SK-N-SH treated with all-trans-retinoic acid at 6 μM for 48 hours (cell line): ENCODE measurements around the gene AFG1L.

ENCODE experiments used
- ATAC-seq: fragments of 200-7000 bp; cut with Tn5 transposase; 3 replicates; pipeline ENCODE4 v1.9.1; 2020; ENCODE audit warnings: mild to moderate bottlenecking, moderate library complexity
- CREB5 ChIP-seq: fragments of 250-450 bp; sonication (Bioruptor Pico); IDR thresholded peaks from 2 replicates; pipeline ENCODE4 v1.5.1; 2020; ENCODE audit warnings: low read depth, mild to moderate bottlenecking, moderate library complexity
- CSDC2 ChIP-seq: fragments of 250-450 bp; sonication (Bioruptor Pico); IDR thresholded peaks from 2 replicates; pipeline ENCODE4 v1.5.0; 2020; ENCODE audit warnings: mild to moderate bottlenecking, moderate library complexity
- CSRNP3 ChIP-seq: fragments of 250-450 bp; sonication (Bioruptor Pico); IDR thresholded peaks from 2 replicates; pipeline ENCODE4 v1.5.1; 2021; ENCODE audit warnings: mild to moderate bottlenecking, moderate library complexity
- ESRRG ChIP-seq: fragments of 250-450 bp; sonication (Bioruptor Pico); IDR thresholded peaks from 2 replicates; pipeline ENCODE4 v1.6.1; 2021; ENCODE audit warnings: mild to moderate bottlenecking
- GLIS3 ChIP-seq: fragments of 250-450 bp; sonication (Bioruptor Pico); IDR thresholded peaks from 2 replicates; pipeline ENCODE4 v1.5.0; 2020; ENCODE audit warnings: mild to moderate bottlenecking, moderate library complexity
- OSR1 ChIP-seq: fragments of 250-450 bp; sonication (Bioruptor Pico); IDR thresholded peaks from 2 replicates; pipeline ENCODE4 v1.8.0; 2022; ENCODE audit warnings: moderate library complexity, mild to moderate bottlenecking, inconsistent platforms
- PATZ1 ChIP-seq: fragments of 250-450 bp; sonication (Bioruptor Pico); IDR thresholded peaks from 2 replicates; pipeline ENCODE4 v1.8.0; 2020; ENCODE audit warnings: mild to moderate bottlenecking, moderate library complexity, borderline replicate concordance
- PPARA ChIP-seq: fragments of 250-450 bp; sonication (Bioruptor Pico); IDR thresholded peaks from 2 replicates; pipeline ENCODE4 v1.5.0; 2020; ENCODE audit warnings: mild to moderate bottlenecking, borderline replicate concordance
- RARB ChIP-seq: fragments of 250-450 bp; sonication (Bioruptor Pico); IDR thresholded peaks from 2 replicates; pipeline ENCODE4 v1.8.0; 2021; ENCODE audit warnings: mild to moderate bottlenecking, moderate library complexity
- SNAI2 ChIP-seq: fragments of 250-450 bp; sonication (Bioruptor Pico); IDR thresholded peaks from 2 replicates; pipeline ENCODE4 v1.5.0; 2020; ENCODE audit warnings: mild to moderate bottlenecking, moderate library complexity
- TCF4 ChIP-seq: fragments of 250-450 bp; sonication (Bioruptor Pico); IDR thresholded peaks from 2 replicates; pipeline ENCODE4 v1.8.0; 2021; ENCODE audit warnings: mild to moderate bottlenecking, moderate library complexity, borderline replicate concordance
- TOX ChIP-seq: fragments of 250-450 bp; sonication (Bioruptor Pico); IDR thresholded peaks from 2 replicates; pipeline ENCODE4 v1.8.0; 2021; ENCODE audit warnings: mild to moderate bottlenecking, moderate library complexity, borderline replicate concordance
- TSHZ2 ChIP-seq: fragments of 250-450 bp; sonication (Bioruptor Pico); IDR thresholded peaks from 2 replicates; pipeline ENCODE4 v1.5.0; 2020; ENCODE audit warnings: mild to moderate bottlenecking, moderate library complexity
- ZC3H10 ChIP-seq: fragments of 250-450 bp; sonication (Bioruptor Pico); IDR thresholded peaks from 2 replicates; pipeline ENCODE4 v1.5.1; 2021; ENCODE audit warnings: mild to moderate bottlenecking, moderate library complexity
- ZFP3 ChIP-seq: fragments of 250-450 bp; sonication (Bioruptor Pico); IDR thresholded peaks from 2 replicates; pipeline ENCODE4 v1.5.0; 2020; ENCODE audit warnings: mild to moderate bottlenecking, moderate library complexity
- ZFP30 ChIP-seq: fragments of 450-650 bp; formaldehyde crosslinking; IDR thresholded peaks from 2 replicates; pipeline ENCODE4 v1.5.0; 2022; ENCODE audit warnings: mild to moderate bottlenecking, moderate library complexity
- ZNF565 ChIP-seq: fragments of 450-650 bp; formaldehyde crosslinking; conservative IDR thresholded peaks from 2 replicates; pipeline ENCODE4 v1.5.0; 2020; ENCODE audit warnings: low read depth, mild to moderate bottlenecking, moderate library complexity
- ZNF70 ChIP-seq: fragments of 450-650 bp; formaldehyde crosslinking; IDR thresholded peaks from 2 replicates; pipeline ENCODE4 v1.5.0; 2020; ENCODE audit warnings: mild to moderate bottlenecking, moderate library complexity
- ZNF8 ChIP-seq: fragments of 450-650 bp; formaldehyde crosslinking; IDR thresholded peaks from 2 replicates; pipeline ENCODE4 v1.5.0; 2020; ENCODE audit warnings: mild to moderate bottlenecking, moderate library complexity

Gene AFG1L

DNA sequence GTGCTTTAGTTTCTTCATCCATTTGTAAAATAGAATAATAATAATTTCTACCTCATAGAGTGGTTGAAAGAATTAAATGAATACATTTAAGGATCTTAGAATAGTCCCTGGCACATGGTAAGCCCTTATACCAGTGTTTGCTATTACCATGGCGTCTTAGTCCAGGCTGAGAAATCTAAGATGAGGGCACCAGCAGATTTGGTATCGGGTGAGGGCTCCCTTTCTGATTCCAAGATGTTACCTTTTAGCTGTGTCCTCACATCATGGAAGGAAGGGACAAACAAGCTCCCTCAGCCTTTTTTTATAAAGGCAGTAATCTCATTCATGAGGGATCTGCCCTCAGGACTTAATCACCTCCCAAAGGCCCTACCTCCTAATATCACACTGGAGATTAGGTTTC, 141.9 kb downstream of the AFG1L start:
- ATAC-seq, result no peak
- TF ChIP-seq OSR1 (CRISPR knock-in tag), result no peak
- TF ChIP-seq TCF4 (CRISPR knock-in tag), result no peak
- TF ChIP-seq ZNF8 (CRISPR knock-in tag), result no peak
- no peak for TF ChIP-seq PPARA (CRISPR knock-in tag)
- no peak for TF ChIP-seq GLIS3 (CRISPR knock-in tag)
- TF ChIP-seq CREB5, result no peak
- TF ChIP-seq CSRNP3, result no peak
- TF ChIP-seq RARB, result no peak
- no peak for TF ChIP-seq TSHZ2
- TF ChIP-seq ZFP30, result no peak
- no peak for TF ChIP-seq SNAI2 (CRISPR knock-in tag)

- TF ChIP-seq PATZ1 (CRISPR knock-in tag), result no peak
- TF ChIP-seq TCF4 (CRISPR knock-in tag), result no peak
- TF ChIP-seq CSRNP3, result no peak
- TF ChIP-seq TSHZ2, result no peak
- TF ChIP-seq CSDC2, result no peak
- TF ChIP-seq ZFP3 (CRISPR knock-in tag), result no peak
- TF ChIP-seq ZFP30, result no peak
- TF ChIP-seq ZC3H10 (CRISPR knock-in tag), result no peak
- TF ChIP-seq ZNF70 (CRISPR knock-in tag), result no peak
- no peak for TF ChIP-seq CREB5
- no peak for TF ChIP-seq ESRRG
- TF ChIP-seq TOX (CRISPR knock-in tag), result no peak
- TF ChIP-seq SNAI2 (CRISPR knock-in tag), result no peak
- TF ChIP-seq PPARA (CRISPR knock-in tag), result no peak
- TF ChIP-seq RARB, result no peak
- no peak for TF ChIP-seq ZNF565
- ATAC-seq, result no peak
These were observed 143.0 kb downstream of the AFG1L start for GRCh38 chr6:108437821-108438220.
